Fibroblast of lung (primary cell): ENCODE data around the gene NUP107.

Experiments used
- EZH2 ChIP-seq: IDR thresholded peaks from 2 replicates; pipeline ENCODE4 v1.5.1; 2012; ENCODE audit warnings: low read length, control low read depth, mild to moderate bottlenecking; ENCODE audit errors: missing control alignments
- TF ChIP-seq, protein P1 (sequence below), 2 donors: IDR thresholded peaks in 1 of 2; conservative IDR thresholded peaks in 1 of 2; 1 replicate in 1 of 2; 2 replicates in 1 of 2; pipeline ENCODE4 v1.5.1; 2011 to 2012; ENCODE audit warnings: low read length in 2 of 2, control low read depth in 1 of 2, inconsistent platforms in 1 of 2, low read depth in 1 of 2, mild to moderate bottlenecking in 1 of 2

DNA sequence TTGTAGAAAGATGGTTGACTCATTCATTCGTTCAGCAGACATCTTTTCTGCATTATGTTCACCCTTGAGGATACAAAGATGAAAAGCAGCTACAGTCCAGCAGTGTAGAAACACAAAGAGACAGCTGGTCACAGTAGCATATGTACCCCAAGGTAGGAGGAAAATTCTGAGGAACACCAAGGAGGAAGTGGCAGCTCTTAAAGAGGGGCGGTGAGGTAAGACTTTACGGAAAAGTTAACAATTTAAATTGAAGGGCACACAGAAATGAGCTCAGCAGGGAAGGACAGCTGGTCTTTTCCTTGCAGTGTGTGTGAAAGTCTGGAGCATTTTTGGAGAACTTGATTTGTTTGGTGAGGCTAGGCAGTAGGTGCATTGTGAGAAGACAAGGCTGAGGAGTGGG lies 62.7 kb downstream of the NUP107 start:
- TF ChIP-seq, protein P1, sequence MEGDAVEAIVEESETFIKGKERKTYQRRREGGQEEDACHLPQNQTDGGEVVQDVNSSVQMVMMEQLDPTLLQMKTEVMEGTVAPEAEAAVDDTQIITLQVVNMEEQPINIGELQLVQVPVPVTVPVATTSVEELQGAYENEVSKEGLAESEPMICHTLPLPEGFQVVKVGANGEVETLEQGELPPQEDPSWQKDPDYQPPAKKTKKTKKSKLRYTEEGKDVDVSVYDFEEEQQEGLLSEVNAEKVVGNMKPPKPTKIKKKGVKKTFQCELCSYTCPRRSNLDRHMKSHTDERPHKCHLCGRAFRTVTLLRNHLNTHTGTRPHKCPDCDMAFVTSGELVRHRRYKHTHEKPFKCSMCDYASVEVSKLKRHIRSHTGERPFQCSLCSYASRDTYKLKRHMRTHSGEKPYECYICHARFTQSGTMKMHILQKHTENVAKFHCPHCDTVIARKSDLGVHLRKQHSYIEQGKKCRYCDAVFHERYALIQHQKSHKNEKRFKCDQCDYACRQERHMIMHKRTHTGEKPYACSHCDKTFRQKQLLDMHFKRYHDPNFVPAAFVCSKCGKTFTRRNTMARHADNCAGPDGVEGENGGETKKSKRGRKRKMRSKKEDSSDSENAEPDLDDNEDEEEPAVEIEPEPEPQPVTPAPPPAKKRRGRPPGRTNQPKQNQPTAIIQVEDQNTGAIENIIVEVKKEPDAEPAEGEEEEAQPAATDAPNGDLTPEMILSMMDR (conservative IDR thresholded peaks at IDR 0.05 in 1 of 2, IDR thresholded peaks at IDR 0.05 in 1 of 2; ENCODE audit: low read depth in 1 of 2, low read length in 2 of 2): no peak
- no peak for TF ChIP-seq EZH2
